Esophagus muscularis mucosa (tissue), 4 donors: ENCODE measurements around the gene NDUFB7. TPM values are rescaled to one million over a fixed set of nuclear protein-coding genes. Genes with fewer than 3 reads are reported as not detected.
"Not testable (repeated sequence)": the region's sequence is repeated elsewhere in the genome, so short reads cannot be mapped to it uniquely, and the experiment has no call there.

Experiments
- DNase-seq: peaks from one replicate; pipeline ENCODE4 v3.0.0-alpha.2; 2017; ENCODE audit errors: extremely low spot score
- H3K27ac ChIP-seq, 4 donors: fragments of 200-600 bp; sonication (generic); replicated peaks in 1 of 4; 1 replicate in 3 of 4; 2 replicates in 1 of 4; pipeline ENCODE4 v1.5.1; 2016 to 2019; ENCODE audit warnings: mild to moderate bottlenecking in 1 of 4
- H3K27me3 ChIP-seq, 4 donors: fragments of 200-600 bp; sonication (generic); one replicate each; pipeline versions ENCODE4 v1.5.1 to v1.6.0; 2016 to 2019
- H3K36me3 ChIP-seq, 4 donors: fragments of 200-600 bp; sonication (generic); one replicate each; pipeline ENCODE4 v1.5.1; 2016 to 2019
- H3K4me1 ChIP-seq, 4 donors: fragments of 200-600 bp; sonication (generic); one replicate each; pipeline ENCODE4 v1.5.1; 2016 to 2019
- H3K4me3 ChIP-seq, 4 donors: fragments of 200-600 bp; sonication (generic); 1 replicate in 2 of 4; 2 replicates in 2 of 4; pipeline ENCODE4 v1.5.1; 2016 to 2019; ENCODE audit warnings: mild to moderate bottlenecking in 4 of 4, moderate library complexity in 1 of 4
- H3K9me3 ChIP-seq, 4 donors: fragments of 200-600 bp; sonication (generic); 1 replicate in 3 of 4; 2 replicates in 1 of 4; pipeline ENCODE4 v1.5.1; 2016 to 2019
- CTCF ChIP-seq, 3 experiments: fragments of 200-600 bp in 2 of 3; fragments of 450-650 bp in 1 of 3; sonication (generic) in 2 of 3; IDR thresholded peaks; one replicate each; pipeline ENCODE4 v1.5.1; 2017 to 2019; ENCODE audit warnings: antibody characterized with exemption in 3 of 3, mild to moderate bottlenecking in 2 of 3, moderate library complexity in 1 of 3
- EP300 ChIP-seq: sonication (generic); formaldehyde crosslinking; IDR thresholded peaks from one replicate; pipeline ENCODE4 v1.6.1; 2017; ENCODE audit warnings: antibody characterized with exemption
- POLR2A ChIP-seq: fragments of 450-650 bp; IDR thresholded peaks from one replicate; pipeline ENCODE4 v1.6.1; 2017; ENCODE audit warnings: antibody characterized with exemption, moderate library complexity, mild to moderate bottlenecking, low read depth
- POLR2AphosphoS5 ChIP-seq, 2 donors: sonication (generic); formaldehyde crosslinking; IDR thresholded peaks; one replicate each; pipeline ENCODE4 v1.6.1; 2017; ENCODE audit warnings: antibody characterized with exemption in 2 of 2
- WGBS: methylation state at CpG from one replicate; pipeline ENCODE4 v1.1.5; 2018; 5-methylcytosine and 5-hydroxymethylcytosine counted together
- intact Hi-C: fragments of 100-400 bp; cut with DNase I; formaldehyde crosslinking; loops from one replicate; pipeline ENCODE4 v1.15.1; 2023
- total RNA-seq, 4 donors: library from RNA; depleted of rRNA; stranded (reverse); fragments of >200 nt; gene quantifications; one replicate each; pipeline versions ENCODE4 v1.1.0 to v1.2.1, GENCODE V29; 2016

Gene NDUFB7
- total RNA-seq, 4 donors from 2014 or later, result 297 to 522 (median 319) TPM

GRCh38 chr19:14553939-14554243 lies 18.0 kb downstream of the NDUFB7 start:
- 90% methylated on average over 2 of the region's 9 CpGs for WGBS
- intact Hi-C loops, result no loop called here
- H3K27ac ChIP-seq, result no peak overlapping the region
- H3K9me3 ChIP-seq, result no peaks in the 10 kb centered on the region
- no peak overlapping the region for H3K4me3 ChIP-seq
- H3K4me1 ChIP-seq, result peaks cover 17 to 31% (median 23%) of the 10 kb centered on the region in 4 donors
- no peaks in the 10 kb centered on the region for H3K27me3 ChIP-seq
- TF ChIP-seq POLR2A (no peak), POLR2AphosphoS5 (IDR thresholded peaks at IDR 0.05) (no peak), CTCF (IDR thresholded peaks at IDR 0.05) (no peak), EP300 (no peak)
- DNase-seq, result no peak
- H3K36me3 ChIP-seq, result peaks cover 0 to 24% (median 5%) of the 10 kb centered on the region in 4 donors

- DNase-seq, result no peak
- WGBS, result 94% methylated on average over 25 of the region's 35 CpGs
- Histone ChIP-seq H3K4me1 (peaks cover 17 to 31% (median 23%) of the 10 kb centered on the region in 4 donors), H3K36me3 (peaks cover 0 to 30% (median 5%) of the 10 kb centered on the region in 4 donors), H3K27ac (no peak overlapping the region), H3K4me3 (no peak overlapping the region), H3K27me3 (no peaks in the 10 kb centered on the region), H3K9me3 (no peaks in the 10 kb centered on the region)
- no peak for TF ChIP-seq CTCF (IDR thresholded peaks at IDR 0.05)
- TF ChIP-seq POLR2A, result no peak
- intact Hi-C loops, result no loop called here
Observed at GRCh38 chr19:14553042-14553938, 18.6 kb downstream of the NDUFB7 start.

- H3K27ac ChIP-seq, H3K27me3 ChIP-seq, intact Hi-C loops, H3K9me3 ChIP-seq, DNase-seq, H3K4me3 ChIP-seq: not testable (repeated sequence)
- 92% methylated on average over 8 of the region's 8 CpGs for WGBS
- Histone ChIP-seq H3K36me3 (peaks cover 0 to 31% (median 5%) of the 10 kb centered on the region in 4 donors), H3K4me1 (peaks cover 15 to 29% (median 19%) of the 10 kb centered on the region in 4 donors)
Observed at GRCh38 chr19:14552006-14552360, 19.9 kb downstream of the NDUFB7 start.

GRCh38 chr19:14551134-14552005 lies 20.5 kb downstream of the NDUFB7 start:
- DNase-seq, intact Hi-C loops, H3K4me3 ChIP-seq, H3K27me3 ChIP-seq, H3K27ac ChIP-seq, H3K9me3 ChIP-seq: not testable (repeated sequence)
- Histone ChIP-seq H3K4me1 (peaks cover 9 to 23% (median 13%) of the 10 kb centered on the region in 4 donors), H3K36me3 (peaks cover 0 to 31% (median 5%) of the 10 kb centered on the region in 4 donors)
- 74% methylated on average over 10 of the region's 12 CpGs for WGBS

GRCh38 chr19:14550201-14550754 lies 21.6 kb downstream of the NDUFB7 start:
- DNase-seq, result no peak
- WGBS, result 64% methylated on average over 15 of the region's 15 CpGs
- Histone ChIP-seq H3K27me3 (no peaks in the 10 kb centered on the region), H3K27ac (no peak overlapping the region), H3K36me3 (peaks cover 0 to 31% (median 5%) of the 10 kb centered on the region in 4 donors), H3K9me3 (no peaks in the 10 kb centered on the region), H3K4me1 (peaks cover 9 to 24% (median 15%) of the 10 kb centered on the region in 4 donors), H3K4me3 (no peak overlapping the region)
- intact Hi-C loops, result no loop called here
- TF ChIP-seq POLR2A (no peak), CTCF (IDR thresholded peaks at IDR 0.05) (no peak), EP300 (no peak), POLR2AphosphoS5 (IDR thresholded peaks at IDR 0.05) (no peak)
